Measurements from ENCODE around the gene IFT122. TPM values are rescaled to one million over a fixed set of nuclear protein-coding genes. Genes with fewer than 3 reads are reported as not detected.

Gene IFT122
- total RNA-seq, 6 donors from 2014 or later, result 23.7 to 126 (median 29.1) TPM

- TF ChIP-seq CTCF (IDR thresholded peaks at IDR 0.05) (no peak), POLR2A (IDR thresholded peaks at IDR 0.05) (no peak), EP300 (IDR thresholded peaks at IDR 0.05) (no peak), POLR2AphosphoS5 (IDR thresholded peaks at IDR 0.05) (no peak)
- Histone ChIP-seq H3K27me3 (no peaks in the 10 kb centered on the region), H3K4me1 (peaks cover 0 to 4% (median 0%) of the 10 kb centered on the region in 4 donors), H3K27ac (no peak overlapping the region), H3K36me3 (no peaks in the 10 kb centered on the region), H3K9me3 (no peaks in the 10 kb centered on the region), H3K4me3 (no peak overlapping the region)
- DNase-seq (no peak), ATAC-seq (ENCODE audit: low FRiP score in 2 of 2) (no peak)
- 87 to 92% methylated on average over 6 of the region's 6 CpGs for WGBS, 2 donors
Measured at GRCh38 chr3:129415830-129416229, 24.2 kb upstream of the IFT122 start.

DNA sequence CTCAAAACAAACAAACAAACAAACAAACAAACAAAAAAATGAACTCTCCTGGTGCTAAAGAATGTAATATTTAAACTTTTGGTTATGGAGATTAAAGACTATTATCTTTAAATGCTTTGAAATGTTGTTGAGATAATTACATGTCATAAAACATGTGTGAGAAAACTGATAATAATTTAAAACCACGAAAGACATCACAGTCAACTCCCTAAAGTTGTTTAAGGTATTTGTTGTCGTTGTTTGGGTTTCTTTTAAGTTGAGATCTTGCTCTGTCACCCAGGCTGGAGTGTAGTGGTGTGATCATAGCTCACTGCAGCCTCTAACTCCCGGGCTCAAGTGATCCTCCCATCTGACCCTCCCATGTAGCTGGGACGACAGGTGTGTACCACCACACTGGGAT, 23.6 kb upstream of the IFT122 start:
- Histone ChIP-seq H3K4me1 (peaks cover 0 to 4% (median 0%) of the 10 kb centered on the region in 4 donors), H3K27ac (peak overlapping the region in 1 of 4 donors; percentile 37), H3K4me3 (no peak overlapping the region), H3K9me3 (no peaks in the 10 kb centered on the region), H3K36me3 (no peaks in the 10 kb centered on the region), H3K27me3 (no peaks in the 10 kb centered on the region)
- WGBS, 2 donors, result 63 to 91% methylated on average over 4 of the region's 4 CpGs
- ATAC-seq (ENCODE audit: low FRiP score in 2 of 2) (no peak), DNase-seq (no peak)
- TF ChIP-seq POLR2AphosphoS5 (IDR thresholded peaks at IDR 0.05), result no peak

GRCh38 chr3:129417326-129417725, 22.7 kb upstream of the IFT122 start:
- H3K27me3 ChIP-seq, result no peaks in the 10 kb centered on the region
- no peaks in the 10 kb centered on the region for H3K9me3 ChIP-seq
- no peaks in the 10 kb centered on the region for H3K36me3 ChIP-seq
- H3K4me3 ChIP-seq, result no peak overlapping the region
- TF ChIP-seq EP300 (IDR thresholded peaks at IDR 0.05), result no peak
- no peak for TF ChIP-seq POLR2A (IDR thresholded peaks at IDR 0.05)
- no peak for TF ChIP-seq CTCF (IDR thresholded peaks at IDR 0.05)
- no peak for TF ChIP-seq POLR2AphosphoS5 (IDR thresholded peaks at IDR 0.05)
- 13 to 50% methylated on average over 1 of the region's 1 CpG for WGBS, 2 donors
- peak in 1 of 2 donors; percentile 46 for ATAC-seq (ENCODE audit: low FRiP score in 2 of 2)
- peak overlapping the region in 3 of 4 donors; percentile 13 to 49 (median 41) for H3K27ac ChIP-seq
- H3K4me1 ChIP-seq, result peaks cover 0 to 4% (median 0%) of the 10 kb centered on the region in 4 donors
- DNase-seq, result no peak

DNA sequence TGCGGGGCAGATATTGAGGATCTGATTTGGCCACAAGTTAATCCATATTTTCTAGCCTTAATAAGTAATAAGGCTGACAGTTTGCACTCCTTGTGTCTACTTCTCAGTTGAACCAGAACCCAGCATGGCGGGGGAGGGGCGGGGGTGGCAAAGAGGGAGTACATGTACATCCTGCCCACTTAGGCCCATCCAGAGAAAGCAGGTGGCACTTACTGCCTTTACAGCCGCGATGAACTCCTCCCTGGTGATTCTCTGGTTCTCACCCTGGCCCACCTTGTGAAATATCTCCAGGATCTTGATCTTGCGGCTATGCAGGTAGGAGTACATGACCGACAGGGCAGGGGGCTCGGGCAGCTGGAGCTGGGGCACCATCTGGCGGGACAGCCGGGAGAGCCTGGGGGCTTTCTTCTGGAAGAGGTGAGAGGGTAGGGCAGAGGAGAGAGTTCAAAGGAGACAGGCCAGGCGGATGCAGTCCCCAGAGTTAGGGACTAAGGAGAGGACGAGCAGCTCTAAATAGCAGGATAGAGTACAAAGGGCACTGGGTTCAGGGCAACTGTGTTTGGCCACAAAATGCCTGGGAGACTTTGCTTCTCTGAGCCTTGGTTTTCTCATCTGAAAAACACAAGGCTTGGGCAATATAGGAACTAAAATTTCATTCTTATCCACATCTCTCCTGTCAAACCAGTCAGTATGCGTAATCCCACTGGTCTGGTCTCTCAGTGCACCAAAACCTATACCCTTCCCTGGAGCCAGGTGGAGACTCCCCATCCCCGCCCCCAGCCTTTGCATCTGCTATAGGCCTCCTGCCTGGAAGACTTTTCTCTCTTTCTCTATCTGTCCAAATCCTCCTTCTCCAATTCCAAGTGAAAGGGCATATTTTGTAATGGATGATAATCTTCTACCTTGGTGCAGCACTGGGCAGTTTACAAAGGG, 21.7 kb upstream of the IFT122 start:
- DNase-seq (no peak), ATAC-seq (ENCODE audit: low FRiP score in 2 of 2) (no peak)
- no peak overlapping the region for H3K4me3 ChIP-seq
- no peaks in the 10 kb centered on the region for H3K27me3 ChIP-seq
- WGBS, 2 donors, result 91 to 92% methylated on average over 14 of the region's 14 CpGs
- peaks cover 0 to 4% (median 0%) of the 10 kb centered on the region in 4 donors for H3K4me1 ChIP-seq
- H3K27ac ChIP-seq, result peak overlapping the region in 3 of 4 donors; percentile 13 to 49 (median 41)
- no peaks in the 10 kb centered on the region for H3K9me3 ChIP-seq
- no peaks in the 10 kb centered on the region for H3K36me3 ChIP-seq
- no peak for TF ChIP-seq EP300 (IDR thresholded peaks at IDR 0.05)
- no peak for TF ChIP-seq POLR2A (IDR thresholded peaks at IDR 0.05)
- no peak for TF ChIP-seq CTCF (IDR thresholded peaks at IDR 0.05)
- TF ChIP-seq POLR2AphosphoS5 (IDR thresholded peaks at IDR 0.05), result no peak

- TF ChIP-seq POLR2AphosphoS5 (IDR thresholded peaks at IDR 0.05), result no peak
- TF ChIP-seq EP300 (IDR thresholded peaks at IDR 0.05), result no peak
- TF ChIP-seq POLR2A (IDR thresholded peaks at IDR 0.05), result no peak
- TF ChIP-seq CTCF (IDR thresholded peaks at IDR 0.05), result no peak
- ATAC-seq (ENCODE audit: low FRiP score in 2 of 2), result no peak
- 82 to 88% methylated on average over 4 of the region's 4 CpGs for WGBS, 2 donors
- Histone ChIP-seq H3K9me3 (no peaks in the 10 kb centered on the region), H3K4me1 (peaks cover 0 to 7% (median 2%) of the 10 kb centered on the region in 4 donors), H3K4me3 (no peak overlapping the region), H3K27me3 (no peaks in the 10 kb centered on the region), H3K36me3 (no peaks in the 10 kb centered on the region), H3K27ac (no peak overlapping the region)
- no peak for DNase-seq
Measured at GRCh38 chr3:129419476-129419875, 20.5 kb upstream of the IFT122 start.

Data from upper lobe of left lung (tissue), 6 donors.